ENCODE data around the gene C1QL4. TPM values are rescaled to one million over a fixed set of nuclear protein-coding genes. Genes with fewer than 3 reads are reported as not detected.
"Not testable (repeated sequence)": the region's sequence is repeated elsewhere in the genome, so short reads cannot be mapped to it uniquely, and the experiment has no call there.

The C1QL4 gene
- total RNA-seq, 4 donors from 2014 or later = not detected

DNA sequence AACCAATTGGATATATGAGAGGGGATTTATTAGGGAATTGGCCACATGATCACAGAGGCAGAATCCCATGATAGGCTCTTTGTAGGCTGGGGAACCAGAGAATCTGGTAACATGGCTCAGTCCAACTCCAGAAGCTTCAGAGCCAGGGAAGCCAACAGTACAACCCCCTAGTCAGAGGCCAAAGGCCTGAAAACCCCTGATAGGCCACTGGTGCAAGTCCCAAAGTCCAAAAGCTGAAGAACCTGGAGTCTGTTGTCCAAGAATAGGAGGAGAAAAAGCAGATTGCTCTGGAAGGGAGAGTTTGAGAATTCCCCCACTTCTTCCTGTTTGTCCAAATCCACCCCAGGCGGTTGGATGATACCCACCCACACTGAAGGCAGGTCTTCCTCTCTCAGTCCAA lies 22.2 kb downstream of the C1QL4 start:
- H3K4me1 ChIP-seq = no peaks in the 10 kb centered on the region
- no peaks in the 10 kb centered on the region for H3K36me3 ChIP-seq
- TF ChIP-seq, protein P1, sequence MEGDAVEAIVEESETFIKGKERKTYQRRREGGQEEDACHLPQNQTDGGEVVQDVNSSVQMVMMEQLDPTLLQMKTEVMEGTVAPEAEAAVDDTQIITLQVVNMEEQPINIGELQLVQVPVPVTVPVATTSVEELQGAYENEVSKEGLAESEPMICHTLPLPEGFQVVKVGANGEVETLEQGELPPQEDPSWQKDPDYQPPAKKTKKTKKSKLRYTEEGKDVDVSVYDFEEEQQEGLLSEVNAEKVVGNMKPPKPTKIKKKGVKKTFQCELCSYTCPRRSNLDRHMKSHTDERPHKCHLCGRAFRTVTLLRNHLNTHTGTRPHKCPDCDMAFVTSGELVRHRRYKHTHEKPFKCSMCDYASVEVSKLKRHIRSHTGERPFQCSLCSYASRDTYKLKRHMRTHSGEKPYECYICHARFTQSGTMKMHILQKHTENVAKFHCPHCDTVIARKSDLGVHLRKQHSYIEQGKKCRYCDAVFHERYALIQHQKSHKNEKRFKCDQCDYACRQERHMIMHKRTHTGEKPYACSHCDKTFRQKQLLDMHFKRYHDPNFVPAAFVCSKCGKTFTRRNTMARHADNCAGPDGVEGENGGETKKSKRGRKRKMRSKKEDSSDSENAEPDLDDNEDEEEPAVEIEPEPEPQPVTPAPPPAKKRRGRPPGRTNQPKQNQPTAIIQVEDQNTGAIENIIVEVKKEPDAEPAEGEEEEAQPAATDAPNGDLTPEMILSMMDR (IDR thresholded peaks at IDR 0.05) = no peak
- no peak for TF ChIP-seq POLR2A (IDR thresholded peaks at IDR 0.05)
- DNase-seq = no peak
- H3K27ac ChIP-seq = no peak overlapping the region
- H3K27me3 ChIP-seq = no peaks in the 10 kb centered on the region
- H3K9me3 ChIP-seq = no peaks in the 10 kb centered on the region
- H3K4me3 ChIP-seq = no peak overlapping the region

DNA sequence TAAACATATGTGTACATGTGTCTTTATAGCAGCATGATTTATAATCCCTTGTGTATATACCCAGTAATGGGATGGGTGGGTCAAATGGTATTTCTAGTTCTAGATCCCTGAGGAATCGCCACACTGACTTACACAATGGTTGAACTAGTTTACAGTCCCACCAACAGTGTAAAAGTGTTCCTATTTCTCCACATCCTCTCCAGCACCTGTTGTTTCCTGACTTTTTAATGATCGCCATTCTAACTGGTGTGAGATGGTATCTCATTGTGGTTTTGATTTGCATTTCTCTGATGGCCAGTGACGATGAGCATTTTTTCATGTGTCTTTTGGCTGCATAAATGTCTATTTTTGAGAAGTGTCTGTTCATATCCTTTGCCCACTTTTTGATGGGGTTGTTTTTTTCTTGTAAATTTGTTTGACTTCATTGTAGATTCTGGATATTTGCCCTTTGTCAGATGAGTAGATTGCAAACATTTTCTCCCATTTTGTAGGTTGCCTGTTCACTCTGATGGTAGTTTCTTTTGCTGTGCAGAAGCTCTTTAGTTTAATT lies 26.5 kb downstream of the C1QL4 start:
- not testable (repeated sequence) for H3K9me3 ChIP-seq

DNA sequence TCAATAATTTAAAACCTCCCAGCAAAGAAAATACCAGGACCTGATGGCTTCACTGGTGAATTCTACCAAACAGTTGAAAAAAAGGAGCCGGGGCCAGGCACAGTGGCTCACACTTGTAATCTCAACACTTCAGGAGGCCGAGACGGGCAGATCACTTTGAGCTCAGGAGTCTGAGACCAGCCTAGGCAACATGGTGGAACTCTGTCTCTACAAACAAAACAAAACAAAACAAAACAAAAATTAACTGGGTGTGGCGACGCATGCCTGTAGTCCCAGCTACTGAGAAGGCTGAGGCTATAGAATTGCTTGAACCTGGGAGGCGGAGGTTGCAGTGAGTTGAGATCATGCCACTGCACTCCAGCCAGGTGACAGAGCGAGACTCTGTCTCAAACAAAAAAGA lies 27.6 kb downstream of the C1QL4 start:
- Histone ChIP-seq H3K4me3 (no peak overlapping the region), H3K4me1 (no peaks in the 10 kb centered on the region), H3K36me3 (no peaks in the 10 kb centered on the region), H3K27me3 (no peaks in the 10 kb centered on the region), H3K9me3 (no peaks in the 10 kb centered on the region), H3K27ac (no peak overlapping the region)
- TF ChIP-seq, protein P1 (IDR thresholded peaks at IDR 0.05) = no peak
- no peak for TF ChIP-seq POLR2A (IDR thresholded peaks at IDR 0.05)
- no peak for DNase-seq

More for the DNA sequence above, 26.5 kb downstream of the C1QL4 start:
- H3K4me1 ChIP-seq, H3K27ac ChIP-seq, H3K27me3 ChIP-seq, H3K36me3 ChIP-seq, H3K4me3 ChIP-seq, DNase-seq: not testable (repeated sequence)

DNA sequence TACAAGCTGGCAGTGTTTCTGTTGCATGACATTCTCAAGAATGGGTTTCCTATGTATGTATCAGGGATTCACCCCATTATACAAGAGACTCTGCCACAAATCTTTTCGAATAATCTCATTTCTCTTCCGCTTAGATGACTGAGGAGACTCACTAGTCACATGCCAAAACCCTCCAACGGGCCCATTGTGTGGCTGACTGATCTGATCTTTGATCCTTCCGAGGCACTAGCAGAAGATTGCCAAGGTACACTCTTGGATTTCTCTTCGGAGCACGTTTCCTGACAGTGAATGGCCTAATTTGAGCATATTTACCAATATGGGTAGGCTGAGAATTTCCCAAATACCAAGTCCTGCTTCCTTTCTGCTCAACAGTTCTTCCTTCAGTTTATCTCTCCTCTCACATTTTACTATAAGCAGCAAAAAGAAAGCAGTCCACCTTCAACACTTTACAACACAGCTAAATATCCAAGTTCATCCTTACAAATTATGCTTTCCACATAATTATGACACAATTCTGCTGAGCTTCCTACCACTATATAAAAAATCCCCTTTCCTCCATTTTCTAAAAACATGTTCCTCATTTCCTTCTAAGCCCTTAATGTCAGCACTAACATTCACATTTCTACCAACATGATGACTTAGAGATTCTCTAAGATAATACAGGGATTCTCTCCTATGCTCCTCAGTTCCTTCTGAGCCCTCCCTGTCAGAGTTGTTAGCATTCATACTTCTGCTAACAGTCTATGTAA lies 31.1 kb downstream of the C1QL4 start:
- H3K27ac ChIP-seq = no peak overlapping the region
- H3K4me1 ChIP-seq = no peaks in the 10 kb centered on the region
- H3K9me3 ChIP-seq = no peaks in the 10 kb centered on the region
- no peak overlapping the region for H3K4me3 ChIP-seq
- peak in 1 of 3 donors; percentile 35 for DNase-seq
- H3K27me3 ChIP-seq = no peaks in the 10 kb centered on the region
- no peak for TF ChIP-seq POLR2A (IDR thresholded peaks at IDR 0.05)
- TF ChIP-seq, protein P1 (IDR thresholded peaks at IDR 0.05) = no peak
- H3K36me3 ChIP-seq = no peaks in the 10 kb centered on the region

DNA sequence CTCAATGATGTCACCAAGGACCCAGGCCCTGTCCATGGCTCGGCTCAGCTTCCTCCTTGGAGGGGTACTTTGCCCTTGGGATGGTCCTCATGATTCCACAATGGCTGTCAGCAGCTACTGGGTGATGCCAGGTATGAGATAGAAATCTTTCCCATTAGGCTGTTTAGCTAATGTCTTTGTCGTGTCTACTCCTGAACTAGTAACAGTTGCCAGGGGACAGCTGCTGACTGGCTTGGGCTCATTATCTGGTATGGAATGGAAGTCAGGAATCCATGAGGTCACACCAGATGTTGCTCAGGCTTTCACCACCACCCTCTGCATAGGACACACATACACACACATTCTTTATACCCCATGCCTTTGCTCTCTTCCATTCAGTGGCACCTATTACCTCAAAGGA lies 32.8 kb downstream of the C1QL4 start:
- Histone ChIP-seq H3K27me3 (no peaks in the 10 kb centered on the region), H3K36me3 (no peaks in the 10 kb centered on the region), H3K9me3 (no peaks in the 10 kb centered on the region), H3K4me3 (no peak overlapping the region), H3K27ac (no peak overlapping the region), H3K4me1 (no peaks in the 10 kb centered on the region)
- DNase-seq = peak in 1 of 3 donors; percentile 14
- TF ChIP-seq, protein P1 (IDR thresholded peaks at IDR 0.05) = no peak
- TF ChIP-seq POLR2A (IDR thresholded peaks at IDR 0.05) = no peak

DNA sequence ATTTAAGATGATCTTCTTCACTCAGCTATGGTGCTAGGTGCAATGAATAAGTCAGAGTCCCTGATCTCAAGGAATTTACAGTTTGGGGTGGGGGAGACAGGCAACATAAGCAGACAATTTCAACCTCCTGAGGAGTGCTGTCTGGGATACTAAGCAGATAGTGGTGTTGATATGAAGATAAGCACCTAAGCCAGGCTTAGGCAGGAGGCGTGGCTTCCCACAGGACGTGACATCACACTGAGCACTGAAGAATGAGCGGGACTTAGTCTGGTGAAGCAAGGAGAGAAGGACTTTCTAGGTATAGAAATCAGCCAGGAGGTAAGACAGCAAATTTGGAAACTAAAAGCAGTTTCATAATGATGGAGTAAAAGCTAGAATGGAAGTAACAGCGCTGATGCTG lies 35.2 kb downstream of the C1QL4 start:
- Histone ChIP-seq H3K27me3 (peaks cover 0 to 17% of the 10 kb centered on the region in 2 donors), H3K4me3 (no peak overlapping the region), H3K27ac (no peak overlapping the region), H3K9me3 (no peaks in the 10 kb centered on the region), H3K4me1 (peaks cover 5 to 10% (median 9%) of the 10 kb centered on the region in 4 donors), H3K36me3 (no peaks in the 10 kb centered on the region)
- peak in 1 of 3 donors; percentile 44 for DNase-seq
- TF ChIP-seq POLR2A (IDR thresholded peaks at IDR 0.05) = no peak
- TF ChIP-seq, protein P1 (IDR thresholded peaks at IDR 0.05) = no peak

All from Peyer's patch (tissue), 4 donors.